Renal cortical epithelial cell (primary cell): ENCODE measurements around the gene MAEA. TPM values are rescaled to one million over a fixed set of nuclear protein-coding genes. Genes with fewer than 3 reads are reported as not detected.
A peak's percentile ranks its signal among the peaks of the same experiment; 100 is the strongest.

Source experiments
- DNase-seq: peaks from one replicate; pipeline ENCODE4 v3.0.0-alpha.2; 2011; ENCODE audit warnings: low read depth
- total RNA-seq: library from RNA; depleted of rRNA; stranded (reverse); fragments of >200 nt; gene quantifications from 2 replicates; pipeline ENCODE4 v1.2.3, GENCODE V29; 2014

The MAEA gene
- total RNA-seq, 1 donor from 2014 or later = 139 TPM

DNA sequence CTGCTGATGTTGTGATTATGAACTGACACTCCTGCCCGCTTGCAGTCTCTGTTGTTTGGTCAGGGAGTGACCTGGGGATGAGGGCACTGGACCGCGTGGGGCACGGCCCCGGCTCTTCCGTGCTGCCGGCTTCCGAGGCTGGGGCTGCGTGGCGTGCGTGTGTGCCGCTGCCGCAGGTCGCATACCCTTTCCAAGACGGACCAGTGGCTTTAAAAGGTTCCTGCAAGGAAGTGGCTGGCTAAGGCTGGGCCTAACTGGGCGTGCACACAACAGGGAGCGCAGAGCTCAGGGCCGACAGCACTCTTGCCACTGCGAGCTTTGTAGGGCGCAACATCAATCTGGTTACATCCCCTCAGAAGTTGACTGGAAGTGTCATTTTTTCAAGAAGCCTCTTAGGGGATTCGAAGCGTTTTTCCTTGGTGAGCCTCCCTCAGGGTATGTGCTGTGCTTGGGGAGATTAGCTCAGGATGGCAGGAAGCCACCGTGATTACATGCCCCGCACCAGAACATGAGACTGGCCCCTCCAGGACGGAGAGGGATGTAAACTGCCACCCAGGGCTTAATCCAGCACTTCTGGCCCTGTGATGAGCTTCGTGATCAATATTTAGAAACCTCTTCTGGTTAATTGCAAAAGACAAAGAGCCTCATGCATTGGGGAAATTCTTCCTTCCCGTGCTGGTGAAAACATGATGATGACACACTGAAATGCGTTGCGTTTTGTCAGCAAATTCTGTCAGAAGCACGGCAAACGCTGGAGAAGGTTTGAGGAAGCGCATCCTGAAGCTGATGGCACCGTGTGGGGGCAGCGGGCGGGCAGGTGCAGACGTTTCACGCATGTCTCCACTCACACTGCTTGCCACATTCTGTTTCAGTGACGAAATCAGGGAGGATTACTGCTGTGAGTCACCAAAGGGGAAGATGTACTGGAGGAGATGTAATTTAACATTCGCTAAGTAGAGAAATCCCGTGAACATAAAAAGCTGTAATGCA, 11.1 kb downstream of the MAEA start:
- DNase-seq = peak; percentile 37

DNA sequence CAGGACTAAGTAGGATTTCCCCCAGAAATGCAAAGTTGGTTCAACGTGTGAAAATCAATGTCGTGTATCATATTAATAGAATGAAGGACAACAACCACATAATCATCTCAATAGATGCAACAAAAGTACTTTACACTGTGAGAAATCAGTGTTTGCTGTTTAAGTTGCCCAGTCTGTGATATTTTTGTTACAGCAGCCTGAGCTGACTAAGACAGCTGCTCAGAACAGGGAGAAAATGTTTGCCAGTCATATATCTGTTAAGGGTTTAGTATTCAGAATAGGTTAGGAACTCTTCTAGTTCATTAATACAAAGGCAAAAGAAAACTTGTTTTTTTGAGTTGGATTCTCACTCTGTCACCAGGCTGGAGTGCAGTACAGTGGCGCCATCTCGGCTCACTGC, 12.5 kb downstream of the MAEA start:
- no peak for DNase-seq

DNA sequence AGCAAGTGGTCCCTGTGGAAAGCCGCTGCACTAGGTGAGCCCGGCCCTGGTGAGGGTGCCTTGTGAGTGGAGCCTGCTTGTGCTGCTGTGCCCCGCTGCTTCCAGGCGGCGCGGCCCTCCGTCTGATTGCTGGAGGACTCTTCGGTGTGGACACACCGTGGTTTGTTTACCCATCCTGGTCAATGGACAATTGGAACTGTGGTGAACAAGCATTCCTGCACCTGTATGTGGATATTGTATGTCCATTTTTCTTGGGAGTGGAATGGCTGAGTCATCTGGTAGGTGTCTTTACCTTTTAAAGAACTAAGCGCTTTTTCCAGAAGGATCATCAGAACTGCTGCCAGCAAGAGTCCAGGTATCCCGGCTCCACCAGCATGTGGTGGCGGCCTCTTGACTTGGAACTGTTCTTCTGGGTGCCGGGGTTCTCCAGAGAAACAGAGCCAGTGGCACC, 15.6 kb downstream of the MAEA start:
- no peak for DNase-seq

- DNase-seq = no peak
Measured at GRCh38 chr4:1305781-1306455, 16.2 kb downstream of the MAEA start.

GRCh38 chr4:1307951-1308735, 18.5 kb downstream of the MAEA start:
- DNase-seq = no peak

- DNase-seq = peak; percentile 87
Measured at GRCh38 chr4:1309261-1310010, 19.7 kb downstream of the MAEA start.

DNA sequence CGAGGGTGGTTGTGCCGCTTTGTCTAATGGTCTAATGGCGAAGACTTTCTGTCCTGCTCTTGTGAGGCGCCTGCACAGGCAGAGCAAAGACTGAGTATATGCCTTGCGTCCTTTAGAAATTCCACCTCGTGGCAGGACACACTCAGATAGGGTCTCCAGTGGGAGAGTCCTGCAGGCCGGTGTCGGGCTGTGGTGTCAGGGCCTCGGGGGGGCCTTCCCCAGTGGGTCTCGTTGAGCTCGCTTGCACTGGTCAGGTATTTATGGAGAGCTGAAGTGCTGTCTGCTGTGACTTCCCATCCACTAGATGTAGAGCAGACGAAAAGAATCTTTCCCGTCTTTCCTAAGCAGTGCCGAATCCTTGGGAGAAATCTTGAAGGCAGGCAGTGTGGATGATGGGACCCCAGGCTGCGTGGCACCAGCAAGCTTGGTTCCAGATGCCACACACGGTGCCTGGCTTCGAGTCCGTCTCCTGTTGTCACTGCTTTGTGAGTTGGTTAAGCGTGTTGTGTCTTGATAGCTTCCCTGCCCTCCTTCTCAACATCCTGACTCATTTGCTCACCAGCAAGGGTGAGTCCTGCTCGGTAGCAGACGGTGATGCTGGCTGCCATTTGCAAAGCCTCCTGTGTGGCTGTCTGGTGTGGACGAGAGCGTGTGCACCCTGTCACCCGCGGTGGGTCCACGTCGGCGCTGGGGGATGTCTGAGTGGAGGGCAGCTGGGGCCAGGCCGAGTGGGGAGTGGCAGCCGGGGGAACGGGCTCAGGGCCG, 20.5 kb downstream of the MAEA start:
- DNase-seq = no peak

DNA sequence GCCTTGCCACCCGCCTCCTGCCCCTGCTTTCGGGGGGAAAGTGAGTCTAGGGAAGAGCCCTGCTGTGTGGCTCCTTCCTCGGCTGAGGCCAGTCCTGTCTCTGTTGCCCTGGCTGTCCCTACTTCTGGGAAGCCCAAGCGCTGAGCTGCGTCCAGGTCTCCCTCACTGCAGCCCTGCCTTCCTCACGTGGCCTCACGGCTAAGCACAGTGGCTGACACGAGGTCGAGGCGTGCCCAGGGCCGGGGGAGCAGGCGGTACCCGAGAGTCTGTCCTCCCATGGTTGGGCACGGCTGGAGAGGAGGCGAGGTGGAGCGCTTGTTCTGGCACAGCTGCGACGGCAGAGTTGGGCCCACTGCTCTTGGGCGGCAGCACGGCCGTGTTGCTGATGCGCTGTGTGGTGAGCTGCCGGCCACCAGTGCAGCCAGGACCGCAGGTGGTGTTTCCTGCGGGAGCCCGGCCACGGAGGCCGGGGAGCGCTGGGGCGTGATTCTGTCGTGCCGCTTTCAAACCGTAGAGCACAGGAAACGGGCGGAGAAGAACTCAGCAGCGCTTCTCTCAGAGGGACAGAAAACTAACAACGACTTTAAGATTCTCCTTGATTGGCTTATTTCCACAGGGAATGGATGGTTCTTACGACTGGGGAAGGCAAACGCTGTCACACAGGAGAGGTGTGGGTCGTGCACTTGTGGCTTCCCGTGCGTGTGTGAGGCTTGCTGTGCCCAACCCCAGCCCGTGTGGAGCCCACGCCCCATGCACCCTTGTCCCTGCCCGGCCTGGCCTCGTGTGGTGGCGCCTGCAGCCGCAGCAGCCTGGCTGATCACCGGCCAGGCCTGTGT, 21.3 kb downstream of the MAEA start:
- DNase-seq = no peak

- DNase-seq = no peak
Measured at GRCh38 chr4:1312821-1313640, 23.3 kb downstream of the MAEA start.

GRCh38 chr4:1315306-1315705, 25.6 kb downstream of the MAEA start:
- no peak for DNase-seq

DNA sequence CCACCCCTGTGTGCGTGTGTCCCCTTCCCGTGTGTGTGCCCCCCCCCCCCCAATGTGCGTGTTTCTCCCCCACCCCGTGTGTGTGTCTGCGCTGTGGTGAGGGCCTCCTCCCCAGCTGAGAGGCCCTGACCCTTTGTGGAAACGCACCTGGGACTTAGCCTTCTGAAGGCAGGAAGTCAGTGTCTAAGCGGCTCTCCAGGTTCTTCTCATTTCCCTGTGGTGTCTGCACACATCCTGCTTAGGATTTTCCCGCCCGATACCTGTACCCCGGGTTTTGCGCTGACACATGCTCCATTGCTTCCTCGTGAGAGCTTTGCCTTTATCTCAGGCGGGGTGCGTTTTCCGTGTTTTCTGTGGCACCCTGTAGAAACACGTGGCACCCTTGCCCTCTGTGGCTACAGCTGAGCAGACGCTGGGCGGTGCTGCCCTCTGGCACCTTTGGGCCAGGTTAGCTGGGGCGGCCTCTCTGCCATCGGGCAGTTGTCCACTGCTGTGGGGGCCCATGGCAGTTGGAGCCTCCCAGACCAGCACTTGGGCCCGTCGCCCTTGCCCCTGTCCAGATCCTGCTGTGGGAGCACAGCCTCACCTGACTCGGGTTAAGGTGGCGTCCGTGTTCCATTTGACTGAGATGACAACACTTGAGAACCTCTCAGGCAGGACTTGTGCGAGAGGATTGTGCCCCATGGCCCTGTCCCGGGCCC, 26.3 kb downstream of the MAEA start:
- DNase-seq = no peak

GRCh38 chr4:1316537-1317168, 27.0 kb downstream of the MAEA start:
- DNase-seq = no peak

DNA sequence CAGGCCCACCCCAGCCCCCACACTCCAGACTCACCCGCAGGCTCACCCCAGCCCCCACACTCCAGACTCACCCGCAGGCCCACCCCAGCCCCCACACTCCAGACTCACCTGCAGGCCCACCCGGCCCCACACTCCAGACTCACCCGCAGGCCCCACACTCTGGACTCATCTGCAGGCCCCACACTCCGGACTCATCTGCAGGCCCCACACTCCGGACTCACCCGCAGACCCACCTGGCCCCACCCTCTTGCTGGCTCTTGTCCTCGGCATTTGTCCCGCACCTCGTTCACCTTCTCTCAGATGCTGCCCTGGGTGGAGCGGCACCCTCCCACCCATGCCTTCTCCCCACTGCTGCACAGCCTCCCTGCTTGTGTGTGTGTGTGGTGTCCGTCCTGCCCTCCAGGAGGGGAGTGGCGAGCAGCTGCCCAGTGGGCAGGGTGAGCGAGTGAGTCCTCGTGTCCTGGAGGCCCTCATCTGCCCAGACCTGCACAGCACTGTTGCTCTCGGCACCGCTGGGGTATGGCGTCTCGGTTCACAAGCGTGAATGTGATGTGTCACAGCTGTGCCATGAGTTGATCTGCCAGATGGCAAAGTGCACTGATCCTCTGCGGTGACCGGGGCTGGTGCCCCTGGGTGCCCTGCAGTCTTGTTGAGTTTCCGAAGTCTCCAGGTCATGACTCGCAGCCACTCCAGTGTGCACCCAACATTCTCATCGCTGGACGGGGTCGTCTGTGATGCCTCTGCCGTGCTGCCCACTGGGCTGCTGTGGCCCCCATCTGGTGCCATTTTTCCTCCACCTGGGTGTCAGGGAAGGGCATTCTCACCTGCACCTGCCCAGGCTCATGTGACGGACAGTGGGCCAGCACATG, 27.7 kb downstream of the MAEA start:
- no peak for DNase-seq

DNA sequence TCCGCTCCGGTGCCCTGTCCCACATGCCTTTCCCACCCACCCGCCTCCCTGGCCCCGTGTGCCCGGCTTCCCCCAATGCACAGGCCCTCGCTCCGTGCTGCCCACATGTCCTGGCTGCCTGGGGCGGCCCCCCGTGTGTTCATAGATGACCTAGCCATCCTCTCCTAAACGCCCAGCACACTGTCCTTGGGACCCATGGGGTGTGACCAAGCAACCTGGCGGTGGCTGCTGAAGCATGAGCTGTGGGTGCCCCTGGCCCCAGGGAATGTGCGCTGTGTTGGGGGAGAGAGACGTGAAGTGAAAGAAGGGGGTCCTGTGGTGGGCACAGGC, 28.3 kb downstream of the MAEA start:
- no peak for DNase-seq

DNA sequence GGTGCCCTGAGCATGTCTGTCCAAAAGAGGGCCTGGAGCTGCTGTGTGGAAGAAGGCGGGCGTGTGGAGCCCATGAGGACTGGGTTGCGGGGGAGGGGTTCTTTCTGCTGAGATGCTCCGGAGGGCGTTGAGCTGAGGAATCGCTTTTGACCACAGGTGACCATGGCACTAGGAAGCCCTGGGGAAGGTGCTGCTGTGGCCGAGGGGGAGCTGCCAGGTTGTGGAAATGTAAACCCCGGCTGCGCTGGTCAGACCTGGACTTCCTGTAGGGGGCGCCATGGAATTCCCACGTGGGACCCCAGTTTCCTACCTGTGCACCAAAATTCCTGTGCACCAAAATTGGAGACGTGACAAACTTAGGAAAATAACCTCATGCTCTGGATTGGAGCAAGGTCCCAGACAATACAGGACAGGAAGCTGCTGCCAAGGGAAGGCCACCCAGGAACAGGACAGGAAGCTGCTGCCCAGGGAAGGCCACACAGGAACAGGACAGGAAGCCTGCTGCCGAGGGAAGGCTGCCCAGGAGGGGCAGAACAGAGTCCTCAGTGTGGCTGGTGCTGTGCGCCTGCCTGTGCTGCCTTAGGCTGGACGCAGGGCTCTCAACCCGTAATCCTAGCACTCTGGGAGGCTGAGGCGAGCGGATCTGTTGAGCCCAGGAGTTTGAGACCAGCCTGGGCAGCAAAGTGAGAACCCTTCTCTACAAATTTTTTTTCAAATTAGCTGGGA, 29.0 kb downstream of the MAEA start:
- DNase-seq = no peak

- no peak for DNase-seq
Measured at GRCh38 chr4:1321486-1321885, 31.8 kb downstream of the MAEA start.
